ENCODE measurements around the gene STK31.
"Not testable (repeated sequence)": the region's sequence is repeated elsewhere in the genome, so short reads cannot be mapped to it uniquely, and the experiment has no call there.

STK31 gene

DNA sequence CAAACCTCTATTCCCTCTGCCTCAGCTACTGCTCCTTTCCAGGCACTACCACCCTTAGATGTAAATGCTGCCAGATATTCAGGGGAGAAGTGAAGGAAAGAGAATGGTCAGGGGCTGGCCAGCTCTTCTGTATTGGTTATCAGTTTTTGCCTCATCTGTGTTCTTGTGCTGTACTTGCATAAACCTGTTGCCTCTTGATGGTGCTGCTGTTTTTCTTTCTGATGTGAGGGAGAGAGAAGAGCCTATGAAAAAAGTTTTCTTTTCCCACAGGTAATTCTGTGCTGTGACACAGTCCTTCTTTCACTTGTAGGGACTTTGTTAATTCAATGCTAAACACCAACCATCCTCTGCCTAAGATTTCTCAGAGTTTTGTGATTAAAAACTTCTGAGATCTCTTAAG is 57.5 kb downstream of the STK31 start:
- Histone ChIP-seq H3K9me3 (replicated peaks in 1 of 11) (no peaks in the 10 kb centered on the region), H3K4me3 (no peak overlapping the region), H3K36me3 (no peaks in the 10 kb centered on the region), H3K4me2 (no peak overlapping the region), H3K4me1 (peaks cover 0 to 7% (median 0%) of the 10 kb centered on the region in 10 experiments; a peak in 1 of 20 replicates), H3K27ac (no peak overlapping the region), H3K9ac (no peak overlapping the region), H3K27me3 (no peaks in the 10 kb centered on the region), H4K20me1 (no peaks in the 10 kb centered on the region)
- TF ChIP-seq Cebpa-rat (IDR thresholded peaks at IDR 0.05): no peak

DNA sequence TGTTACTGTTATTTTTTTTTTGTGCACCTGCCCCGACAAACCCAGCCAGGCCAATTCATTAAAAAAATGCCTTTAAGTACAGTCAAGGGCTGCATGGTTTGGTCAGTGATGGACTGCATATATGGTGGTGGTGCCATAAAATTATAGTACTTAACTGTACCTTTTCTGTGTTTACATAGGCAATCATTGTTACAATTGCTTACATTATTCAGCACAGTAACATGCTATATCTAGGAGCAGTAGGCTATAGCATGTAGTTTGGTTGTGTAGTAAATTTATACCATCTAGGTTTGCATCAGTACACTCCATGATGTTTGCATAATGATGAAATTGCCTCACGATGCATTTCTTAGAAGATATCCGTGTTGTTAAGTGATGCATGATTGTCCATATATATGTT is 58.0 kb downstream of the STK31 start:
- Histone ChIP-seq H3K9ac (no peak overlapping the region), H3K27me3 (no peaks in the 10 kb centered on the region), H3K4me3 (no peak overlapping the region), H3K36me3 (no peaks in the 10 kb centered on the region), H3K27ac (no peak overlapping the region), H3K4me2 (no peak overlapping the region), H3K9me3 (replicated peaks in 1 of 11) (no peaks in the 10 kb centered on the region), H4K20me1 (no peaks in the 10 kb centered on the region), H3K4me1 (peaks cover 0 to 7% (median 0%) of the 10 kb centered on the region in 10 experiments; a peak in 1 of 20 replicates)
- TF ChIP-seq Cebpa-rat (IDR thresholded peaks at IDR 0.05): no peak

DNA sequence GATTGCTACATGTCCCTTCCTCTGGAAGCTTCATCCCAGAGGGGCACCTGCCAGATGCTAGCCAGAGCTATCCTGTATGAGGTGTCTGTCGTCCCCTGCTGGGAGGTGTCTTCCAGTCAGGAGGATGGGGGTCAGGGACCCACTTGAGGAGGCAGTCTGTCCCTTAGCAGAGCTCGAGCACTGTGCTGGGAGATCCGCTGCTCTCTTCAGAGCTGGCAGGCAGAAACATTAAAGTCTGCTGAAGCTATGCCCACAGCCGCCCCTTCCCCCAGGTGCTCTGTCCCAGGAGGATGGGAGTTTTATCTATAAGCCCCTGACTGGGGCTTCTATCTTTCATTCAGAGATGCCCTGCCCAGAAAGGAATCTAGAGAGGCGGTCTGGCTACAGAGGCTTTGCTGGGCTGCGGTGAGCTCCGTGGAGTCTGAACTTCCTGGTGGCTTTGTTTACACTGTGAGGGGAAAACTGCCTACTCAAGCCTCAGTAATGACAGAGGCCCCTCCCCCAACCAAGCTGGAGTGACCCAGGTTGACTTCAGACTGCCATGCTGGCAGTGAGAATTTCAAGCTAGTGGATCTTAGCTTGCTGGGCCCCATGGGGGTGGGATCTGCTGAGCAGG is 69.3 kb downstream of the STK31 start:
- H3K4me3 ChIP-seq, H3K4me1 ChIP-seq, H3K4me2 ChIP-seq, H3K9ac ChIP-seq, H3K27ac ChIP-seq, H3K27me3 ChIP-seq, H3K36me3 ChIP-seq, H4K20me1 ChIP-seq: not testable (repeated sequence)
- H3K9me3 ChIP-seq (replicated peaks in 1 of 11): peaks cover 7 to 25% (median 16%) of the 10 kb centered on the region in 11 experiments; a peak in 19 of 22 replicates

DNA sequence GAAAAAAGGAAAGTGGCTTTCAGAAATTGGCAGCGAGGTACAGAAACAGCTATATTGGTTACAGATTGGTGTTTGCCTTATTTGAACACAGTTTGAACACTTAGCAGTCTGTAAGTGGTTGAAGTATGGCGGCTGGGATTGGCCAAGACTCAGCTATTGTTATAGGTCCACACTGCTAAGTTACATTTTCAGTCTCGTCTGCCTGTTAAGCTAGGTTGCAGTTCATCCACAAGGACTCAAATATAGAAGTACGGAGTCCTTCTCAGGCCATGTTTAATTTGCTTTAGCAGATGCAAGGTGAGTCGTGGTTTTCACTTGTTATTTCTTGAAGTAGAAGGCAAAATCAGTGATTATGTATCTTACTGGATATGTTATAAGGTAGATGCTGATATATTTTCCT is 73.1 kb downstream of the STK31 start:
- Histone ChIP-seq H4K20me1 (no peaks in the 10 kb centered on the region), H3K9ac (no peak overlapping the region), H3K27me3 (no peaks in the 10 kb centered on the region), H3K4me2 (no peak overlapping the region), H3K4me1 (no peaks in the 10 kb centered on the region), H3K9me3 (replicated peaks in 1 of 11) (peaks cover 0 to 15% (median 8%) of the 10 kb centered on the region in 11 experiments; a peak in 12 of 22 replicates), H3K36me3 (no peaks in the 10 kb centered on the region; a peak in 1 of 22 replicates), H3K4me3 (no peak overlapping the region), H3K27ac (no peak overlapping the region)
- TF ChIP-seq Cebpa-rat (IDR thresholded peaks at IDR 0.05): no peak

DNA sequence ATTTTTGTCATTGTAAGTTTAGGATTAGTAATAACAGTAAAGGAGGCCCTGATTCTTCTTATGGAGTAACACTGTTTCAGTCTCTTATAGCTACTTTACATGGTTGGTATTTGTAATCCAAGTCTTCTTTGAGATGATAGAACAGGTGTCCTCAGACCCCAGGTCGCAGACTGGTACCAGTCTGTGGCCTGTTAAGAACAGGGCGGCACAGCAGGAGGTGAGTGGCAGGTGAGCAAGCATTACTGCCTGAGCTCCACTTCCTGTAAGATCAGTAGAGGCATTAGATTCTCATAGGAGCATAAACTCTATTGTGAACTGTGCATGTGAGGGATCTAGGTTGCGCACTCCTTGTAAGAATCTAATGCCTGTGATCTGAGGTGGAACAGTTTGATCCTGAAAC is 77.3 kb downstream of the STK31 start:
- no peak for TF ChIP-seq Cebpa-rat (IDR thresholded peaks at IDR 0.05)
- no peaks in the 10 kb centered on the region for H3K36me3 ChIP-seq

DNA sequence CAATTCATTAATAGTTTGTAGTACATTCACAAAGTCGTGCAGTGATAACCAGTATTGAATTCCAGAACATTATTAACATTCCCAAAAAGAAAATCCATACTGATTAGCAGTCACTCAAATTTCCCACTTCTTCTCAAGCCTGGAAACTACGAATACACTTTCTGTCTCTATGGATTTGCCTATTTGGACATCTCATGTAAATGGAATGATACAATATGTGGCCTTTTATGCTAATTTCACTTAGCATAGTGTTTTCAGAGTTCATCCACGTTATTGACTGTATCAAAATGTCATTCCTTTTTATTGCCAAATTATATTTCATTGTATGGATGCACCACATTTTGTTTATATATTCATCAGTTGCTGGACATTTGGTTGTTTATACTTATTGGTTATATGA is 78.8 kb downstream of the STK31 start:
- H3K9me3 ChIP-seq (replicated peaks in 1 of 11): peaks cover 6 to 14% (median 9%) of the 10 kb centered on the region in 11 experiments
- no peaks in the 10 kb centered on the region for H3K27me3 ChIP-seq
- H3K4me2 ChIP-seq: no peak overlapping the region
- no peak overlapping the region for H3K27ac ChIP-seq
- no peaks in the 10 kb centered on the region for H3K4me1 ChIP-seq
- H3K4me3 ChIP-seq: no peak overlapping the region
- H3K9ac ChIP-seq: no peak overlapping the region
- no peaks in the 10 kb centered on the region for H4K20me1 ChIP-seq
- no peak for TF ChIP-seq Cebpa-rat (IDR thresholded peaks at IDR 0.05)
- no peaks in the 10 kb centered on the region for H3K36me3 ChIP-seq

More for the DNA sequence above, 77.3 kb downstream of the STK31 start:
- Histone ChIP-seq H3K9ac (no peak overlapping the region), H3K27me3 (no peaks in the 10 kb centered on the region), H4K20me1 (no peaks in the 10 kb centered on the region), H3K27ac (no peak overlapping the region), H3K4me2 (no peak overlapping the region), H3K4me3 (no peak overlapping the region), H3K4me1 (no peaks in the 10 kb centered on the region), H3K9me3 (replicated peaks in 1 of 11) (no peaks in the 10 kb centered on the region)

DNA sequence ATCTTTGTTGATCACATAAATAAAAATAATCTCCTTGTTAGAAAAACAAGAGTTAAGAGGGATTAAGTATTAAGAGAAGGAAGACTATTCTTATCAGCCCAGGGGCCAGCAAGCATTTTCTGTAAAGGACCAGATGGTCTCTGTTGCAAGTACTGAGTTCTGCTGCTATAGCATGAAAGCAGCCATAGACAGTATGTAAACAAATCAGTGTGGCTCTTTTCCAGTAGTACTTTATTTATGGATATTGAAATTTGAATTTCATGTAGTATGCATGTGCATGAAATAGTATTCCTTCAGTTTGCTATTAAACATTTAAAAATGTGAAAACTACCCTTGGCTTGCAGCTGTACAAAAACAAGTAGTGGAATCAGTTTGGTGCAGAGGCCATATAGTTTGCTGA is 81.7 kb downstream of the STK31 start:
- Histone ChIP-seq H3K9me3 (replicated peaks in 1 of 11) (peaks cover 34 to 43% (median 38%) of the 10 kb centered on the region in 11 experiments), H3K27ac (no peak overlapping the region)
- TF ChIP-seq Cebpa-rat (IDR thresholded peaks at IDR 0.05): no peak

DNA sequence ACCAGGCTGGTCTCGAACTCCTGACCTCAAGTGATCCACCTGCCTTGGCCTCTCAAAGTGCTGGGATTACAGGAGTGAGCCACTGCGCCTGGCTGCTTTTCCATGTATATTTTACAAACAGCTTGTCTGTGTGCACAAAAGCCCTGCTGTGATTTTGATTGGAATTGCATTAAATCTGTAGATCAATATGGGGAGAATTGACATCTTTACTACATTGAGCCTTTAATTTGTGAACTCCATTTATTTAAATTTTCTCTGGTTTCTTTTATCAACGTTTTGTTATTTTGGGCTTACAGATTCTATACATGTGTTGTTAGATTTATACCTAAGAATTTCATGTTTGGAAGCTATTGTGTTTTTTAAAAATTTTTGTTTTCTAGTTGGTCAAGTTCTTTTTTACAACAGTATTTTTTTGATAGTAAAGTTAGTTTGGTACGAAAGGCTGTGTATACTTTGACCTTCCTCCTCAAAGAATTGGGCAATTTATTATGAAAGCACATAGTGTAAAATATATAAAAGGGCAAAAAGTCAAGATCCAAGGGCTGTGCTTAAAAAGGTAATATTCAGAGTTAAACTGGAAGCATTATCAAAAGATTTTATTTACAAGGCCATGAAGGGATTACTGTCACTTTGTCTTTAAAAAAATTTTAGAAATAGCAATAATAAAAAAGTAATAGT is 92.8 kb downstream of the STK31 start:
- Histone ChIP-seq H3K9me3 (replicated peaks in 1 of 11) (0 out of 22 replicates have a peak, but pooled peaks cover 0 to 2% (median 0%) of the 10 kb centered on the region in 11 experiments), H3K4me1 (no peaks in the 10 kb centered on the region), H3K36me3 (no peaks in the 10 kb centered on the region), H3K27me3 (no peaks in the 10 kb centered on the region), H3K27ac (no peak overlapping the region), H3K4me2 (no peak overlapping the region), H3K4me3 (no peak overlapping the region), H4K20me1 (no peaks in the 10 kb centered on the region), H3K9ac (no peak overlapping the region)
- TF ChIP-seq Cebpa-rat (IDR thresholded peaks at IDR 0.05): no peak

More for the DNA sequence above, 81.7 kb downstream of the STK31 start:
- Histone ChIP-seq H3K4me3 (no peak overlapping the region), H3K27me3 (no peaks in the 10 kb centered on the region), H3K4me1 (no peaks in the 10 kb centered on the region), H3K36me3 (peaks cover 0 to 13% (median 0%) of the 10 kb centered on the region in 11 experiments; a peak in 4 of 22 replicates), H4K20me1 (no peaks in the 10 kb centered on the region), H3K4me2 (no peak overlapping the region), H3K9ac (no peak overlapping the region)

DNA sequence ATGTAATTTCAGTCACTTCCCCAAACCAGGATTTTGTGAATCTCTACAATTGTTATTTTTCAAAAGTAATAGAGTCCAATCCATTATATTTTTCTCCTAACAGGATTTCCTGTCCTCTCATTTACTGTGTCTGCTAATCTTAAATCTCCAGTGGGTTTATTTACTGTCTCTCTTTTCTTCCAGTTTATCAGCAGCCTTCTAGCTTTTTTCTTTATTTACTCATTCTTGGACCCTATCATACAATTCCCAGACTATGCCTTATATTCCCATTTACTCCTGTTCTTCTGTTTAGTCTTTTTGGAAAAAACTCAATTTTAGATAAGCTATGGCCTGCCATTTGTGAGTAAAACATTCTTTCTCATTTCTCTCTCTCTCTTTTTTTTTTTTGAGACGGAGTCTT is 94.7 kb downstream of the STK31 start:
- TF ChIP-seq Cebpa-rat (IDR thresholded peaks at IDR 0.05): no peak
- no peaks in the 10 kb centered on the region for H3K4me1 ChIP-seq
- no peak overlapping the region for H3K9ac ChIP-seq
- peaks cover 6 to 10% (median 7%) of the 10 kb centered on the region in 11 experiments for H3K9me3 ChIP-seq (replicated peaks in 1 of 11)
- H4K20me1 ChIP-seq: no peaks in the 10 kb centered on the region
- H3K4me2 ChIP-seq: no peak overlapping the region
- no peaks in the 10 kb centered on the region; a peak in 1 of 22 replicates for H3K36me3 ChIP-seq
- no peaks in the 10 kb centered on the region for H3K27me3 ChIP-seq
- no peak overlapping the region for H3K27ac ChIP-seq
- no peak overlapping the region for H3K4me3 ChIP-seq

DNA sequence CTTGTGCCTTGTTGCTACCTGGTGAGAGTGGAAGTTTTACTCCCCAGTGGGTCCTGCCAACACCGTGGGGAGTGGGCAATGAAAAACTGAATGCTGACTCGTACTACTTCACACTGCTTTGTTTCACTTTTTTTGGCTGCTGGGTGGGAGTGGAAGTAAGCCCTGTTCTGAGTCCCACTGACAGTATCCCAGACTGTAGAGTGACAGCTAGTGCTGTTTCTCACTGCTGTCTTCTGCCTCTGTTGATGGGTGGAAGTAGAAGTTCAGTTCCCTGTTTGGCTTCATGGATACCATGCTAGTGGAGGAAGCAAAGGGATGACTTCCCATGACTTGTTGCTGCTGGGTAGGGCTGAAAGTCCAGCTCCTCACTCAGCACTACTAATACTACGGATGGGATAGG is 98.4 kb downstream of the STK31 start:
- TF ChIP-seq Cebpa-rat (IDR thresholded peaks at IDR 0.05): no peak
- peaks cover 21 to 26% (median 24%) of the 10 kb centered on the region in 11 experiments for H3K9me3 ChIP-seq (replicated peaks in 1 of 11)
- no peak overlapping the region for H3K27ac ChIP-seq
- no peaks in the 10 kb centered on the region for H3K27me3 ChIP-seq
- H3K4me3 ChIP-seq: no peak overlapping the region
- no peaks in the 10 kb centered on the region; a peak in 1 of 22 replicates for H3K36me3 ChIP-seq
- no peaks in the 10 kb centered on the region for H4K20me1 ChIP-seq
- H3K4me2 ChIP-seq: no peak overlapping the region
- no peak overlapping the region for H3K9ac ChIP-seq
- H3K4me1 ChIP-seq: peaks cover 1 to 6% (median 3%) of the 10 kb centered on the region in 10 experiments; a peak in 18 of 20 replicates
